K562 (cell line): ENCODE measurements around the gene CFL1. TPM values are rescaled to one million over a fixed set of nuclear protein-coding genes. Genes with fewer than 3 reads are reported as not detected.

Experiments used
- BHLHE40 ChIP-seq: IDR thresholded peaks from 2 replicates; pipeline ENCODE4 v1.6.1; 2011; ENCODE audit warnings: low read length, improper control_type of control experiment
- E2F8 ChIP-seq: fragments of 450-650 bp; IDR thresholded peaks from 2 replicates; pipeline ENCODE4 v1.7.1; 2018; ENCODE audit warnings: mild to moderate bottlenecking, low read depth; ENCODE audit not compliant: partially characterized antibody
- HDAC8 ChIP-seq: fragments of 450-650 bp; IDR thresholded peaks from 2 replicates; pipeline ENCODE4 v1.6.1; 2016; ENCODE audit warnings: mild to moderate bottlenecking, missing genetic modification characterization, moderate library complexity, missing compliant biosample characterization
- KDM4B ChIP-seq, 2 experiments: fragments of 450-650 bp in 1 of 2; sonication (generic) in 1 of 2; IDR thresholded peaks; 2 replicates each; pipeline ENCODE4 v1.6.1; 2016 to 2017; ENCODE audit warnings: borderline replicate concordance in 2 of 2, antibody characterized with exemption in 1 of 2, low read depth in 1 of 2, mild to moderate bottlenecking in 1 of 2
- KLF6 ChIP-seq: fragments of 250-450 bp; sonication (Bioruptor Pico); IDR thresholded peaks from 2 replicates; pipeline ENCODE4 v1.4.0; 2020; ENCODE audit warnings: mild to moderate bottlenecking, moderate library complexity, borderline replicate concordance
- MBD2 ChIP-seq: sonication (generic); IDR thresholded peaks from 2 replicates; pipeline ENCODE4 v1.6.1; 2016; ENCODE audit warnings: low read depth, borderline replicate concordance
- MNT ChIP-seq, 2 experiments: fragments of 450-650 bp; conservative IDR thresholded peaks; 2 replicates each; pipeline ENCODE4 v1.6.1; 2017; ENCODE audit warnings: mild to moderate bottlenecking in 2 of 2, moderate library complexity in 2 of 2
- MYC ChIP-seq, 2 experiments: fragments of 250-450 bp in 1 of 2; sonication (Bioruptor Pico) in 1 of 2; IDR thresholded peaks; 2 replicates each; pipeline versions ENCODE4 v1.5.1 to v1.6.1; 2012 to 2021; ENCODE audit warnings: low read depth in 2 of 2, borderline replicate concordance in 1 of 2, improper control_type of control experiment in 1 of 2, low read length in 1 of 2, mild to moderate bottlenecking in 1 of 2, moderate library complexity in 1 of 2
- NCOR1 ChIP-seq: fragments of 450-650 bp; IDR thresholded peaks from 2 replicates; pipeline ENCODE4 v1.6.1; 2016; ENCODE audit warnings: mild to moderate bottlenecking, moderate library complexity
- NR1H2 ChIP-seq: sonication (generic); formaldehyde crosslinking; IDR thresholded peaks from 2 replicates; pipeline ENCODE4 v1.4.0; 2020; ENCODE audit warnings: mild to moderate bottlenecking, missing genetic modification reagents
- PRPF4 ChIP-seq: fragments of 200-400 bp; formaldehyde crosslinking; IDR thresholded peaks from one replicate; pipeline ENCODE4 v1.6.1; 2017; ENCODE audit warnings: low read length, low read depth, mild to moderate bottlenecking; ENCODE audit not compliant: insufficient read depth, poor library complexity, severe bottlenecking
- SIRT6 ChIP-seq: IDR thresholded peaks from one replicate; pipeline ENCODE4 v1.6.1; 2012; ENCODE audit warnings: low read depth, mild to moderate bottlenecking, control low read depth, inconsistent platforms, low read length, moderate library complexity
- THRAP3 ChIP-seq: fragments of 450-650 bp; IDR thresholded peaks from 2 replicates; pipeline ENCODE4 v1.6.1; 2016; ENCODE audit warnings: mild to moderate bottlenecking, inconsistent platforms, borderline replicate concordance
- TRIM24 ChIP-seq, 2 experiments: fragments of 450-650 bp; IDR thresholded peaks; 2 replicates each; pipeline ENCODE4 v1.6.1; 2016
- USF1 ChIP-seq: sonication (generic); formaldehyde crosslinking; IDR thresholded peaks from 2 replicates; pipeline ENCODE4 v1.9.0; 2022; ENCODE audit warnings: mild to moderate bottlenecking, missing genetic modification reagents
- ZBTB9 ChIP-seq: fragments of 450-650 bp; formaldehyde crosslinking; IDR thresholded peaks from 2 replicates; pipeline ENCODE4 v1.4.0; 2020; ENCODE audit warnings: mild to moderate bottlenecking, moderate library complexity
- polyA plus RNA-seq, 8 experiments: library from polyadenylated mRNA; depleted of rRNA in 4 of 8; stranded (reverse) in 5 of 8; unstranded in 3 of 8; fragments of >200 nt; fragmentation: Nextera tagmentation in 2 of 8; fragmentation: Illumina TruSeq in 1 of 8; extraction: Ambion mirVana in 2 of 8; extraction: Trizol in 1 of 8; gene quantifications; 2 replicates each; pipeline versions ENCODE4 v1.2.1 to v1.2.3, GENCODE V29; 2011 to 2014; ENCODE audit warnings: inconsistent platforms in 1 of 8, missing spikeins in 1 of 8
- total RNA-seq, 7 experiments: library from RNA; depleted of rRNA in 6 of 7; stranded (reverse); fragments of >200 nt in 6 of 7; fragmentation: Illumina TruSeq in 2 of 7; extraction: Trizol in 2 of 7; gene quantifications; 2 replicates each; pipeline versions ENCODE4 v1.2.1 to v1.2.3, GENCODE V29; 2011 to 2021; ENCODE audit warnings: low replicate concordance in 1 of 7
- TF ChIP-seq, protein P1 (sequence below): conservative IDR thresholded peaks from 2 replicates; pipeline ENCODE4 v1.6.1; 2011; ENCODE audit warnings: low read depth, mild to moderate bottlenecking, low read length; ENCODE audit not compliant: control insufficient read depth

CFL1 gene
- total and polyA plus RNA-seq, 9 of the 15 experiments (the other 6 are each of a cell fraction or from before 2014, with no cell fraction given), result 105 to 1,101 (median 859) TPM

GRCh38 chr11:65860278-65861164 lies 2.5 kb upstream of the CFL1 start, which contains the start of gene MUS81 (continued):
- TF ChIP-seq, protein P1, sequence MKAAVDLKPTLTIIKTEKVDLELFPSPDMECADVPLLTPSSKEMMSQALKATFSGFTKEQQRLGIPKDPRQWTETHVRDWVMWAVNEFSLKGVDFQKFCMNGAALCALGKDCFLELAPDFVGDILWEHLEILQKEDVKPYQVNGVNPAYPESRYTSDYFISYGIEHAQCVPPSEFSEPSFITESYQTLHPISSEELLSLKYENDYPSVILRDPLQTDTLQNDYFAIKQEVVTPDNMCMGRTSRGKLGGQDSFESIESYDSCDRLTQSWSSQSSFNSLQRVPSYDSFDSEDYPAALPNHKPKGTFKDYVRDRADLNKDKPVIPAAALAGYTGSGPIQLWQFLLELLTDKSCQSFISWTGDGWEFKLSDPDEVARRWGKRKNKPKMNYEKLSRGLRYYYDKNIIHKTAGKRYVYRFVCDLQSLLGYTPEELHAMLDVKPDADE, result peak; percentile 13; the same call in 1 of the 2 replicates
- TF ChIP-seq MBD2 (peak; percentile 81), NCOR1 (peak; percentile 70), TRIM24 (IDR thresholded peaks at IDR 0.05) (peak in 1 of 2 experiments; percentile 34; a peak in 1 of 4 replicates), KLF6 (CRISPR knock-in tag) (peak; percentile 57; the same call in 1 of the 2 replicates), SIRT6 (no peak), ZBTB9 (CRISPR knock-in tag) (peak; percentile 49; the same call in 1 of the 2 replicates), USF1 (CRISPR knock-in tag) (peak; percentile 60), HDAC8 (tag) (no peak), PRPF4 (peak; percentile 76), THRAP3 (no peak), MYC (IDR thresholded peaks at IDR 0.05; ENCODE audit: low read depth, low read length) (peak; percentile 84), MYC (CRISPR knock-in tag; IDR thresholded peaks at IDR 0.05; ENCODE audit: borderline replicate concordance, low read depth) (no peak), BHLHE40 (peak; percentile 16; the same call in 1 of the 2 replicates), E2F8 (peak; percentile 77), KDM4B (IDR thresholded peaks at IDR 0.05; ENCODE audit: borderline replicate concordance in 2 of 2, low read depth in 1 of 2) (peak in 1 of 2 experiments; percentile 69; a peak in 1 of 4 replicates), MNT (conservative IDR thresholded peaks at IDR 0.05) (peak; percentile 66 to 82), NR1H2 (CRISPR knock-in tag) (0 out of 2 replicates have a peak, but pooled peaks have one; percentile 19)
